ENCODE measurements around the gene ZNF346.

GRCh38 chr5:177128551-177128981 is 106.1 kb downstream of the ZNF346 start:
- TF ChIP-seq CTCF (IDR thresholded peaks at IDR 0.05) (no peak), POLR2A (IDR thresholded peaks at IDR 0.05) (no peak)

All from testis (tissue), 2 donors.